RWPE2 (cell line): Measurements from ENCODE around the gene SUGCT.

Experiments used
- ATAC-seq: fragments of 200-7000 bp; cut with Tn5 transposase; 3 replicates; pipeline ENCODE4 v1.9.1; 2021; ENCODE audit warnings: low read depth
- DNase-seq: peaks from one replicate; pipeline ENCODE4 v3.0.0-alpha.2; 2020; ENCODE audit warnings: low spot score
- H3K27ac ChIP-seq: fragments of 450-650 bp; 2 replicates; pipeline ENCODE4 v1.5.1; 2017; ENCODE audit warnings: mild to moderate bottlenecking; ENCODE audit not compliant: poor library complexity, severe bottlenecking
- H3K27me3 ChIP-seq: fragments of 250-450 bp; sonication (Bioruptor Pico); 2 replicates; pipeline ENCODE4 v1.5.1; 2021; ENCODE audit warnings: mild to moderate bottlenecking, moderate library complexity; ENCODE audit not compliant: insufficient read depth, poor library complexity, severe bottlenecking
- H3K36me3 ChIP-seq: fragments of 250-450 bp; sonication (Bioruptor Pico); 2 replicates; pipeline ENCODE4 v1.5.1; 2020; ENCODE audit warnings: low read depth, mild to moderate bottlenecking, moderate library complexity
- H3K4me1 ChIP-seq: fragments of 250-450 bp; sonication (Bioruptor Pico); 2 replicates; pipeline ENCODE4 v1.5.1; 2021; ENCODE audit warnings: mild to moderate bottlenecking, moderate library complexity; ENCODE audit not compliant: insufficient read depth, poor library complexity, severe bottlenecking
- H3K4me3 ChIP-seq: fragments of 250-450 bp; sonication (Bioruptor Pico); 2 replicates; pipeline ENCODE4 v1.5.1; 2021; ENCODE audit warnings: mild to moderate bottlenecking, moderate library complexity; ENCODE audit not compliant: severe bottlenecking
- H3K9me3 ChIP-seq: fragments of 250-450 bp; sonication (Bioruptor Pico); 2 replicates; pipeline ENCODE4 v1.5.1; 2021; ENCODE audit warnings: mild to moderate bottlenecking, moderate library complexity; ENCODE audit not compliant: severe bottlenecking
- TF ChIP-seq, protein P1 (sequence below): fragments of 450-650 bp; IDR thresholded peaks from one replicate; pipeline ENCODE4 v1.5.1; 2017; ENCODE audit warnings: mild to moderate bottlenecking, moderate library complexity; ENCODE audit not compliant: poor library complexity, severe bottlenecking

SUGCT gene

DNA sequence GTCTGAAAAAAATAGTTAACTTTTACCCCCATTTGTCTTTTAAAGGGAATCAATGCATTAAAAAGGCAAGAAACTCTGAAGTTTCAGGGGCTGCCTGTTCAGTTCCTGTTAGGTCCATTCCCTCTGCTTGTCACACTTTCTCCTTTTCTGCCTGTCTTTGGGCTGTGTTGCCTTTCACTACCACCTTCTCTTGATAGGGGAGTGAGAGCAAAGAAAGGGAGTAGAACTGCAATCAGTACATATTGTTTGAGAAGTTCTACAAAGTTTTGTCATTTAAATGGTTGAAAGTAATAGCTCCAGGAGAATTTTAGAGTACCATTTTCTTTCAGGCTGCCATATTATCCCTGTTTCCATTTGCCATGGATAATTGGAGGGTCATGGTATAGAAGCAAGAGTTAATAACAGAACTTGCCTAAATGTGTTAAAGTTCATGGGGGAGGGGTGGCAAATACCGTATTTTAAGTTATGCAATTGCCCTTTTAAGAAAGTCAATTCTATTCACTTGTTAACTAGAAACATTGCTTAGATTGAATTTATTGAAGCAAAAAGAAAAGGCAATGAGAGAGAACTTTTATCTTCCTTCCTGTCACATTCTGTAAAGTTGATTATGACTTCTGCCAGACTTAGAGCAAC is 39.0 kb upstream of the SUGCT start:
- no peak overlapping the region for H3K4me3 ChIP-seq
- no peaks in the 10 kb centered on the region for H3K4me1 ChIP-seq
- no peaks in the 10 kb centered on the region for H3K9me3 ChIP-seq
- H3K27ac ChIP-seq = no peak overlapping the region
- ATAC-seq (no peak), DNase-seq (no peak)
- TF ChIP-seq, protein P1, sequence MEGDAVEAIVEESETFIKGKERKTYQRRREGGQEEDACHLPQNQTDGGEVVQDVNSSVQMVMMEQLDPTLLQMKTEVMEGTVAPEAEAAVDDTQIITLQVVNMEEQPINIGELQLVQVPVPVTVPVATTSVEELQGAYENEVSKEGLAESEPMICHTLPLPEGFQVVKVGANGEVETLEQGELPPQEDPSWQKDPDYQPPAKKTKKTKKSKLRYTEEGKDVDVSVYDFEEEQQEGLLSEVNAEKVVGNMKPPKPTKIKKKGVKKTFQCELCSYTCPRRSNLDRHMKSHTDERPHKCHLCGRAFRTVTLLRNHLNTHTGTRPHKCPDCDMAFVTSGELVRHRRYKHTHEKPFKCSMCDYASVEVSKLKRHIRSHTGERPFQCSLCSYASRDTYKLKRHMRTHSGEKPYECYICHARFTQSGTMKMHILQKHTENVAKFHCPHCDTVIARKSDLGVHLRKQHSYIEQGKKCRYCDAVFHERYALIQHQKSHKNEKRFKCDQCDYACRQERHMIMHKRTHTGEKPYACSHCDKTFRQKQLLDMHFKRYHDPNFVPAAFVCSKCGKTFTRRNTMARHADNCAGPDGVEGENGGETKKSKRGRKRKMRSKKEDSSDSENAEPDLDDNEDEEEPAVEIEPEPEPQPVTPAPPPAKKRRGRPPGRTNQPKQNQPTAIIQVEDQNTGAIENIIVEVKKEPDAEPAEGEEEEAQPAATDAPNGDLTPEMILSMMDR = no peak
- H3K36me3 ChIP-seq = peaks cover 45% of the 10 kb centered on the region
- no peaks in the 10 kb centered on the region for H3K27me3 ChIP-seq

DNA sequence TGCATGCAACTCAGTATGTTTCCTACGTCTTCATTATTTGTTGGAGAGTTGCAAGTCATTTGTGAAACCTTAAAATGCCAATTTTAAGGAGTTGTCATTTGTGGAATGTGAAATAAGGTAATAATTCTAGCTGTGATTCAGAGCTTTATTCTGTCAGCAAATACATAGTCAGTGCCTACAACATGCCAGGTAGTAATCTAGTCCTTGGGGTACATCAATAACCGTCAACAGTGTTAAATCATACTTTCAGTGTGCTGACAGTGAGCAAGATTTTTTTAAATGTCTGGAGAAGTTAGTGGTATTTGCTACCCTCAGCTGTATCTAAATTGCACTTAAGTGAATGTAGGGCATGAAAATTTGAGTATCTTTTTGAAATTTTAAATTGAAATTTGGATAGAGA is 37.1 kb upstream of the SUGCT start:
- Histone ChIP-seq H3K4me1 (no peaks in the 10 kb centered on the region), H3K27me3 (no peaks in the 10 kb centered on the region), H3K4me3 (no peak overlapping the region), H3K27ac (no peak overlapping the region), H3K9me3 (no peaks in the 10 kb centered on the region), H3K36me3 (peaks cover 32% of the 10 kb centered on the region)
- ATAC-seq (no peak), DNase-seq (no peak)
- TF ChIP-seq, protein P1 = no peak

DNA sequence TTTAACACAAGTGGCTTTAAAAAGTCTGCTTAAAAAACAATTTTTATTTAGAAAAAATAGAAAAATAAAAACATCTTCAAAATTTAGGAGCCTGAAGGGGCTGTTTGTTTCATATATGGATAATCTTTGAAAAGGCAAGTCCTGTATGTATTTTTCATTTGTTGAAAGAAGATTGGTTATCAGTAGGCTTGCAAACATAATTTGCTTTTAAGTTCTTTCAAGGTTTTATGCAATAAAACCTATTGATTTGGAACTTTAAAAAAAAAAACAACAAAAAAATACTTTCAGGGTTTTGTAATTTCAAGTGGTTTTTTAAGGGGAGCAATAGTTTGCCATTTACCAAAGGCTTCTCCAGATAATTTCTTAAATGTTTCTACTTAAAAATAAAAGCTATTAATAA is 36.0 kb upstream of the SUGCT start:
- peaks cover 26% of the 10 kb centered on the region for H3K36me3 ChIP-seq
- TF ChIP-seq, protein P1 = no peak
- H3K27me3 ChIP-seq = no peaks in the 10 kb centered on the region
- ATAC-seq = no peak
- no peaks in the 10 kb centered on the region for H3K9me3 ChIP-seq
- H3K27ac ChIP-seq = no peak overlapping the region
- H3K4me3 ChIP-seq = no peak overlapping the region
- no peak for DNase-seq
- H3K4me1 ChIP-seq = no peaks in the 10 kb centered on the region

DNA sequence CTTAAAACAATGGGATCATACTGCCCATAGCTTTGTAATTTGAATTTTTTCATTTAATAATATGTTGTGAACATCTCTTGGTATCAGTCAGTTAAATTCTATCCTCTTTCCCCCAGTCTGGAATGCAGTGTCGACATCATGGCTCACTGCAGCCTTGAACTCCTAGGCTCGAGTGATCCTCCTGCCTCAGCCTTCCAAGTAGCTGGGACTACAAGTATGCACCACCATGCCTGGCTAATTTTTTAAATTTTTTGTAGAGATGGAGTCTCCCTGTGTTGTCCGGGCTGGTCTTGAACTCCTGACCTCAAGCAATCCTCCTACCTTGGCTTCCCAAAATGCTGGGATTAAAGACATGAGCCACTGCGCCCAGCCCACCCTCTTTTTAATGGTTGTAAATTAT is 35.0 kb upstream of the SUGCT start:
- no peak for DNase-seq
- TF ChIP-seq, protein P1 = no peak
- no peaks in the 10 kb centered on the region for H3K4me1 ChIP-seq
- H3K9me3 ChIP-seq = no peaks in the 10 kb centered on the region
- no peak for ATAC-seq
- no peak overlapping the region for H3K4me3 ChIP-seq
- H3K36me3 ChIP-seq = peaks cover 17% of the 10 kb centered on the region
- no peaks in the 10 kb centered on the region for H3K27me3 ChIP-seq
- H3K27ac ChIP-seq = no peak overlapping the region

DNA sequence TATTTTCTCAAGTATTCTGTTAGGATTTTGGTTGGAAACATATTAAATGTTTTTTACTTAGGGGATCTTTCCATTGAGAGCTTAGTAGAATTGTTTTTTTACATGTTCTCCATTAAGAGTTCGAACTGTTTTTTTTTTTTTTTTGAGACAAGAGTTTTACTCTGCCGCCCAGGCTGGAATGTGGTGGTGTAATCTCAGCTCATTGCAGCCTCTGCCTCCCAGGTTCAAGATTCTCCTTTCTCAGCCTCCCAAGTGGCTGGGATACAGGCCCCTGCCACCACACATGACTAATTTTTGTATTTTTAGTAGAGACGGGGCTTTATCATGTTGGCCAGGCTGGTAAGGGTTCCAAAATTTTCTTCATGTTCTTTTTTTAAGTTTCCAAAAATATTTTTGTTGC is 33.6 kb upstream of the SUGCT start:
- no peak overlapping the region for H3K4me3 ChIP-seq
- no peak overlapping the region for H3K27ac ChIP-seq
- no peak for DNase-seq
- TF ChIP-seq, protein P1 = no peak
- peaks cover 8% of the 10 kb centered on the region for H3K36me3 ChIP-seq
- no peaks in the 10 kb centered on the region for H3K27me3 ChIP-seq
- no peaks in the 10 kb centered on the region for H3K9me3 ChIP-seq
- ATAC-seq = no peak
- no peaks in the 10 kb centered on the region for H3K4me1 ChIP-seq
